Measurements from ENCODE around the gene FLAD1.

FLAD1 gene

DNA sequence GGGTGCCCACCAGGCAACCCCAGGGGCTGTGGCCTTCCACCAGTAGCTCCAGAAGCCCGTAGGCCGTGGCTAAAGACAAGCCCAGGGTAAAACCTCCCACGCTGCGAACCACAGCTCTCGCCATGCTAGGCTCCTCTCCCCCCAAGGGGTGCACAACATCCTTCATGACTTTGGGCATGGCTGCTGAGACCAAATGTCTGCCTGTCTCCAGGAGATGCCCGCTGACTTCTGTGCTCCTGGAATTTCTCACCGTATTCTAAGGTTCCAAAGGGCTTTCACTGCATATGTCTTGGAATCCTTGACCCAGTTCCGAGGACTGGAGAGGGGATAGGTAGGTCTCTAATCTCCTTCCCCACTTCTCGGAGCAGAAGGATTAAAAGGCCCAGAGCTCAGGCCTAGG, 50.4 kb downstream of the FLAD1 start, which contains the start of the genes DCST1 and DCST2:
TSS of gene DCST1 (plus strand) at position 301 of the 400 bp plus-strand sequence. CDS start 213 bp downstream, outside the sequence.
TSS of gene DCST2 (minus strand) at position 258 of the 400 bp plus-strand sequence. CDS start at position 178, 80 bp downstream.
- DNase-seq (ENCODE audit: low read depth in 2 of 2), result no peak
- TF ChIP-seq, protein P1, sequence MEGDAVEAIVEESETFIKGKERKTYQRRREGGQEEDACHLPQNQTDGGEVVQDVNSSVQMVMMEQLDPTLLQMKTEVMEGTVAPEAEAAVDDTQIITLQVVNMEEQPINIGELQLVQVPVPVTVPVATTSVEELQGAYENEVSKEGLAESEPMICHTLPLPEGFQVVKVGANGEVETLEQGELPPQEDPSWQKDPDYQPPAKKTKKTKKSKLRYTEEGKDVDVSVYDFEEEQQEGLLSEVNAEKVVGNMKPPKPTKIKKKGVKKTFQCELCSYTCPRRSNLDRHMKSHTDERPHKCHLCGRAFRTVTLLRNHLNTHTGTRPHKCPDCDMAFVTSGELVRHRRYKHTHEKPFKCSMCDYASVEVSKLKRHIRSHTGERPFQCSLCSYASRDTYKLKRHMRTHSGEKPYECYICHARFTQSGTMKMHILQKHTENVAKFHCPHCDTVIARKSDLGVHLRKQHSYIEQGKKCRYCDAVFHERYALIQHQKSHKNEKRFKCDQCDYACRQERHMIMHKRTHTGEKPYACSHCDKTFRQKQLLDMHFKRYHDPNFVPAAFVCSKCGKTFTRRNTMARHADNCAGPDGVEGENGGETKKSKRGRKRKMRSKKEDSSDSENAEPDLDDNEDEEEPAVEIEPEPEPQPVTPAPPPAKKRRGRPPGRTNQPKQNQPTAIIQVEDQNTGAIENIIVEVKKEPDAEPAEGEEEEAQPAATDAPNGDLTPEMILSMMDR (IDR thresholded peaks at IDR 0.05; ENCODE audit: low read depth, low read length), result no peak
- H3K4me3 ChIP-seq (replicated peaks in 1 of 2; ENCODE audit: low read depth in 2 of 2, low read length in 2 of 2), result no peak within 1 kb of the TSS

DNA sequence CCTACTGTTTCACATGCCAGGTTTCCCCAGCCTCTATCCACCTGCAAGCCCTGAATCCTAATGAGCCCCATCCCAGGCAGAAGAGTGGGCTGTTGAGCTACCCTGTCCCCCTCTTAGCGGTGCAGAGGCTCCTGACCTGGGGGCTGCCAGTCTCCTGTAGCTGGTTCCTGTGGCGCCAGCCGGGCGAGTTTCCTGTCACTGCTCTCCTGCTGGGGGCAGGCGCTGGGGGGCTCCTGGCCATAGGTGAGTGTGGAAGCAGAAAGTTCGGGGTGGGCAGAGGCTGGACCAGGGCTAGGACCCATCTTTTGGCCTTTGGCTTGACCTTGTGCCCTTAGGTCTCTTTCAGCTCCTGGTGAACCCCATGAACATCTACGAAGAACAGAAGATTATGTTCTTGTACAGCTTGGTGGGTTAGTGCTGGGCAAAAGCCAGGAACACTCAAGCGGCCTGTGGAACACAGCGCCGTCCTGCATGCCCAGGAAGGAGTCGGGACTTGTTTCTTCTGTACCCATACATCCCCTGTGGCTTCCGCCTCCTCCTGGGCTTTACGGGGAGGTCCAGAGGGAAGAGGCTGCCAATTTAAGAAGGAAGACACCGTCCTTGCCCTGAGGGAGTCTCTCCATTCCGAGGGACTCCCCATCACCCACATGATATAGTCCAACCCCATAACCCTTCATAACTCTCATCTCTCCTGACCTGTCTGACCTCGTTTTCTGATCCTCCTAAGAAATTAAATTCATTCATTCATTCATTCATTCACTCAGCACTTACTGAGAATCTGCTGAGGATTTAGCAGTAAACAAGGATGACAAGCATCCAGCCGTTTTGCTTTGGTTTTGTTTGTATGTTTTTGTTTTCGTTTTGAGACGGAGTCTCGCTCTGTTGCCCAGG, 51.4 kb downstream of the FLAD1 start:
- TF ChIP-seq, protein P1 (IDR thresholded peaks at IDR 0.05; ENCODE audit: low read depth, low read length), result no peak
- no peak overlapping the region for H3K4me3 ChIP-seq (replicated peaks in 1 of 2; ENCODE audit: low read depth in 2 of 2, low read length in 2 of 2)
- DNase-seq (ENCODE audit: low read depth in 2 of 2), result no peak

DNA sequence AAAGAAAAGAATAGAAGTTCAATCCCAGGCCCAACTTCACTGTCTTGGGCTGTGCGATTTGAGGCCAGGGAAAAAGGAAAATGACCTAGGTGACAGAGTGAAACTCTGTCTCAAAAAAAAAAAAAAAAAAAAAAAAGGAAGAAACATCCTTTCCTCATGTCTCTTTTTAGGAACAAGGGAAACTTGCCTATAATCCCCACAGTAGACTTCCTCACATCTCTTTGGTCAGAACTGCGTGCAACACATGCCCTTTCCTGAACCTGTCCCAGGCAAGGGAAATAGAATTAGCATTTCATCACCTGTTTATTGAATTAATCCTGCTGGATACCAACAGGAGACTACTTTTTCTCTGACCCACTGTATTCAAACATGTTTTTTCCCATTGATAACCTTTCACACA, 52.8 kb downstream of the FLAD1 start:
- DNase-seq (ENCODE audit: low read depth in 2 of 2), result no peak
- H3K4me3 ChIP-seq (replicated peaks in 1 of 2; ENCODE audit: low read depth in 2 of 2, low read length in 2 of 2), result no peak overlapping the region
- TF ChIP-seq, protein P1 (IDR thresholded peaks at IDR 0.05; ENCODE audit: low read depth, low read length), result no peak

- no peak overlapping the region for H3K4me3 ChIP-seq (replicated peaks in 1 of 2; ENCODE audit: low read depth in 2 of 2, low read length in 2 of 2)
- TF ChIP-seq, protein P1 (IDR thresholded peaks at IDR 0.05; ENCODE audit: low read depth, low read length), result no peak
- DNase-seq (ENCODE audit: low read depth in 2 of 2), result no peak
Measured at GRCh38 chr1:155037043-155037442, 53.9 kb downstream of the FLAD1 start.

- H3K4me3 ChIP-seq (replicated peaks in 1 of 2; ENCODE audit: low read depth in 2 of 2, low read length in 2 of 2), result no peak overlapping the region
- DNase-seq (ENCODE audit: low read depth in 2 of 2), result no peak
Measured at GRCh38 chr1:155037851-155038441, 54.8 kb downstream of the FLAD1 start.

GRCh38 chr1:155038602-155039307, 55.6 kb downstream of the FLAD1 start:
- peak; percentile 42 to 71 for DNase-seq (ENCODE audit: low read depth in 2 of 2)
- no peak overlapping the region for H3K4me3 ChIP-seq (replicated peaks in 1 of 2; ENCODE audit: low read depth in 2 of 2, low read length in 2 of 2)
- TF ChIP-seq, protein P1 (IDR thresholded peaks at IDR 0.05; ENCODE audit: low read depth, low read length), result no peak

More at GRCh38 chr1:155037851-155038441, 54.8 kb downstream of the FLAD1 start:
- TF ChIP-seq, protein P1 (IDR thresholded peaks at IDR 0.05; ENCODE audit: low read depth, low read length), result no peak

Data from cardiac fibroblast (primary cell).